ENCODE measurements around the gene SPATA32. TPM values are rescaled to one million over a fixed set of nuclear protein-coding genes. Genes with fewer than 3 reads are reported as not detected.

SPATA32 gene
- total and polyA plus RNA-seq, 9 donors = 0.04 to 0.08 TPM; not detected in 7

Other genes starting within 250 kb of the SPATA32 start
- gene DCAKD, start 210.5 kb downstream of the SPATA32 start, total RNA-seq = 27.2 TPM
- gene DCAKD, start 210.5 kb downstream of the SPATA32 start, polyA plus RNA-seq (ENCODE audit: insufficient read depth in 1 of 8, insufficient read length in 8 of 8, low replicate concordance in 1 of 8) = 10 to 100 TPM; 28.0 to 40.1 (median 33.7) TPM
- 45.6 TPM for gene NMT1, start 200.8 kb downstream of the SPATA32 start, total RNA-seq
- 10 to 100 TPM; 34.0 to 49.1 (median 37.8) TPM for gene NMT1, start 200.8 kb downstream of the SPATA32 start, polyA plus RNA-seq (ENCODE audit: insufficient read depth in 1 of 8, insufficient read length in 8 of 8, low replicate concordance in 1 of 8)
- 15.1 TPM for gene PLCD3, start 129.6 kb downstream of the SPATA32 start, total RNA-seq
- 10 to 100 TPM; 28.9 to 53.0 (median 39.5) TPM for gene PLCD3, start 129.6 kb downstream of the SPATA32 start, polyA plus RNA-seq (ENCODE audit: insufficient read depth in 1 of 8, insufficient read length in 8 of 8, low replicate concordance in 1 of 8)
- gene ACBD4, start 126.4 kb downstream of the SPATA32 start, total RNA-seq = 4.1 TPM
- gene ACBD4, start 126.4 kb downstream of the SPATA32 start, polyA plus RNA-seq (ENCODE audit: insufficient read depth in 1 of 8, insufficient read length in 8 of 8, low replicate concordance in 1 of 8) = 1 to 10 TPM; 4.2 to 7.7 (median 5.5) TPM
- 8.6 TPM for gene HEXIM1, start 113.6 kb downstream of the SPATA32 start, total RNA-seq
- 10 to 100 TPM; 21.2 to 28.0 (median 24.1) TPM for gene HEXIM1, start 113.6 kb downstream of the SPATA32 start, polyA plus RNA-seq (ENCODE audit: insufficient read depth in 1 of 8, insufficient read length in 8 of 8, low replicate concordance in 1 of 8)
- gene HEXIM2, start 100.2 kb downstream of the SPATA32 start, total RNA-seq = 6.2 TPM
- gene HEXIM2, start 100.2 kb downstream of the SPATA32 start, polyA plus RNA-seq (ENCODE audit: insufficient read depth in 1 of 8, insufficient read length in 8 of 8, low replicate concordance in 1 of 8) = 1 to 10 TPM; 6.8 to 9.1 (median 7.8) TPM
- gene FMNL1, start 40.2 kb downstream of the SPATA32 start, total RNA-seq = 1.2 TPM
- 1 to 10 TPM; 4.6 to 7.6 (median 5.5) TPM for gene FMNL1, start 40.2 kb downstream of the SPATA32 start, polyA plus RNA-seq (ENCODE audit: insufficient read depth in 1 of 8, insufficient read length in 8 of 8, low replicate concordance in 1 of 8)
- gene MAP3K14, start 54.9 kb upstream of the SPATA32 start, total RNA-seq = 4.4 TPM
- gene MAP3K14, start 54.9 kb upstream of the SPATA32 start, polyA plus RNA-seq (ENCODE audit: insufficient read depth in 1 of 8, insufficient read length in 8 of 8, low replicate concordance in 1 of 8) = 10 to 100 TPM in 1 of 8 donors, 1 to 10 TPM in 7; 7.3 to 10.4 (median 8.3) TPM
- gene ARHGAP27, start 170.8 kb upstream of the SPATA32 start, total RNA-seq = 7.1 TPM
- 10 to 100 TPM in 4 of 8 donors, 1 to 10 TPM in 4; 7.2 to 19.0 (median 10.0) TPM for gene ARHGAP27, start 170.8 kb upstream of the SPATA32 start, polyA plus RNA-seq (ENCODE audit: insufficient read depth in 1 of 8, insufficient read length in 8 of 8, low replicate concordance in 1 of 8)
- gene PLEKHM1, start 228.6 kb upstream of the SPATA32 start, total RNA-seq = 8.6 TPM
- 10 to 100 TPM in 2 of 8 donors, 1 to 10 TPM in 6; 7.5 to 11.3 (median 9.1) TPM for gene PLEKHM1, start 228.6 kb upstream of the SPATA32 start, polyA plus RNA-seq (ENCODE audit: insufficient read depth in 1 of 8, insufficient read length in 8 of 8, low replicate concordance in 1 of 8)

All from muscle of leg (tissue), 9 donors.